HL-60 (cell line): Measurements from ENCODE around the gene MME.

ENCODE experiments used
- CTCF ChIP-seq: IDR thresholded peaks from one replicate; pipeline ENCODE4 v1.5.1; 2011; ENCODE audit warnings: low read length, control low read depth, inconsistent platforms; ENCODE audit not compliant: insufficient read depth
- GABPA ChIP-seq: IDR thresholded peaks from 2 replicates; pipeline ENCODE4 v1.6.1; 2012; ENCODE audit warnings: low read depth
- SPI1 ChIP-seq: IDR thresholded peaks from 2 replicates; pipeline ENCODE4 v1.6.1; 2012; ENCODE audit warnings: low read depth, mild to moderate bottlenecking, borderline replicate concordance

- TF ChIP-seq CTCF (no peak), GABPA (no peak), SPI1 (no peak)
These were observed 148.6 kb downstream of the MME start for GRCh38 chr3:155228676-155229075.
